Stimulated activated CD8-positive, alpha-beta memory T cell treated with anti-CD3 and anti-CD28 coated beads, Interleukin-15, amount 100 ng/mL, for 4 hours (primary cell): ENCODE data around the gene SH3GL1.

ENCODE experiments used
- DNase-seq, 2 donors: peaks; one replicate each; pipeline ENCODE4 v3.0.0-alpha.2; 2020; ENCODE audit warnings: low read depth in 2 of 2

The SH3GL1 gene

GRCh38 chr19:4343370-4344307 is 56.7 kb downstream of the SH3GL1 start, which contains the start of gene MPND:
Gene MPND (plus strand): TSS chr19:4343562. CDS start chr19:4343594, 32 bp downstream.
- peak; percentile 84 to 85 for DNase-seq

- DNase-seq = peak; percentile 71 to 86
These were observed 57.6 kb downstream of the SH3GL1 start for GRCh38 chr19:4342615-4343369.

DNA sequence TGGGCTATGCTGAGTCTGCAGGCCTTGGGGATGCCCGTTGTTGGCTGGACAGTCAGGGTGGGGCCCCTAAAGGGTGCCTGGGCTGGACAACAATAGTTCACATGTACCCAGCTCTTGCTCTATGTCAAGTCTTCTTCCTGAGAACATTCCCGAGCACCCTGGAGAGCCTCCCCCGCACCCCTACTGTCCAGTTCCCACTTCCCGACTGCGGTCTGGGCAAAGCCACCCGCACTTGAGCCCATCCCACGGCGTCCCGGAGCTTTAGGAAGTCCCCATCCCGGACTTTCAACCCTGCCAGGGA is 58.1 kb downstream of the SH3GL1 start:
- DNase-seq = no peak

GRCh38 chr19:4338441-4339355 is 61.6 kb downstream of the SH3GL1 start, which contains the start of gene STAP2:
Gene STAP2 (minus strand): TSS chr19:4338827. CDS start chr19:4338753, 74 bp downstream.
- DNase-seq = no peak

DNA sequence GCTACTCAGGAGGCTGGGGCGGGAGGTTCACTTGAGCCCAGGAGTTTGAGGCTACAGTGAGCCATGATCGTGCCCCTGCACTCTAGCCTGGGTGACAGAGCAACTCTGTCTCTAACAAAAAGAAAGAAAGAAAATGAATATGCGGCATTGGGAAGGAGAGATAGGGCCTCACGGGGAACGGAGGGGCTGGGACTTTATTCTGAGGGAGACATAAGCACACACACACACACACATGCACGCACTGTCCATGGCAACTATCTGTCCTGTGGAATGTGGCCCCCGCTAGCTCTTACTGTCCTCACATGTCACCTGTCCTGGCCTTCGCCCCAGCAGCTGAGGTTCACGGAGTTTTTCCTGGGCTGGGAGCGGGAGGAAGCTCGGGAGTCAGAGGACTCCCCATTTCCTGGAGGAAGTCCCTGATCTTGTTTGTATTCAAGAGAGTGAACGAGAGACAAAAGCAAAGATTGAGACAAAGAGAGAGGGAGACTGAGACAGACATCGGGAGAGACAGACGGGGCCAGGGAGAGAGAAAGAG is 62.4 kb downstream of the SH3GL1 start:
- DNase-seq = no peak

GRCh38 chr19:4334929-4335570 is 65.3 kb downstream of the SH3GL1 start:
- DNase-seq = no peak

DNA sequence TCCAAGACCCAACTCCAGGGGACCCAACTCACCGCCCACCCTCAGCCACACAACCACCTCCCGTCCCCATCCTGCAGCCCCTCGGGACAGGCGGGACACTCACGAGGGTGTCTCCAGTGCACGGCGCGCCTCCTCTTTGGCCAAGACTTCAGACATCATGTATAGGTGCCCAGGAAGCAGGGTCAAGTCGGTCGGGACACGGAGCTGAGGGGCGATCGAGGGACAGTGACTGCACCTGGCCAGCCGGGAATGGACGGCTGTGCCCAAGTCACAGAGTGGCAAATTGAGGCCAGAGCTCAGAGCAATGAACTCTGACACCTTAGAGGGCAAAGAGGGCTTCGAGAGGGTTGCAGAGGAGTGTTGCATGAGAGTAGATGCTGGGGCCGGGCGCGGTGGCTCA is 70.5 kb downstream of the SH3GL1 start:
- no peak for DNase-seq

- DNase-seq = peak in 1 of 2 donors; percentile 41
These were observed 71.2 kb downstream of the SH3GL1 start for GRCh38 chr19:4328991-4329681.

- peak; percentile 94 to 97 for DNase-seq
These were observed 71.9 kb downstream of the SH3GL1 start for GRCh38 chr19:4328243-4328990.

- DNase-seq = no peak
These were observed 72.5 kb downstream of the SH3GL1 start for GRCh38 chr19:4327877-4328242.

DNA sequence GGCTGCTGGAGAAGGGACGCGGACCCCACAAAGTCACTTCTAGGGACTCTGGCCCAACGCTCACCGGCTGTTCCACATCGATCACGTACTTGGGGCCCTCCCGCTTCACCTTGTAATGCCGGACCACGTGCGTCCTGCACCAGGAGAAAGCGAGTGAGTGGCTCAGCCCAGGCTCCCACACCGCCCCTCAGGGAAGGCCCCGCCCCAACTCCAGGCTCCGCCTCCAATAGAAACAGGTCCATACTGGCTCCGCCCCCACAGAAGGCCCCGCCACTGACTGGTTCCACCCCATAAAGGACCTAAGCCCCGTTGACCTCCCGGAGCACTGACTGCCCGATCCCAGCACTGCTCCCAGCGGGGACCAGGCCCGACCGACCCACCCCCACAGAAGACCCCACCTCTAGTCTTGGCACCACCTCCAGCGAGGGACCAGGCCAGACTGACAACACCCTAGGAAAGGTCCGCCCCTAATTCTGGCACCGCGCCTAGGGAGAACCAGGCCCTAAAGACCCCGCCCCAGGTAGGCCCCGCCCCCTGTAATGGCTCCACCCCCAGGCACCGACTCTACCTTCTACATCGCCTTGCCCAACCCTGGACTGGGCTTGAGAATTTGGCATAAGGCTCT is 73.0 kb downstream of the SH3GL1 start:
- peak; percentile 41 to 57 for DNase-seq

GRCh38 chr19:4326837-4327251 is 73.5 kb downstream of the SH3GL1 start:
- DNase-seq = no peak

GRCh38 chr19:4326215-4326836 is 74.0 kb downstream of the SH3GL1 start:
- no peak for DNase-seq

DNA sequence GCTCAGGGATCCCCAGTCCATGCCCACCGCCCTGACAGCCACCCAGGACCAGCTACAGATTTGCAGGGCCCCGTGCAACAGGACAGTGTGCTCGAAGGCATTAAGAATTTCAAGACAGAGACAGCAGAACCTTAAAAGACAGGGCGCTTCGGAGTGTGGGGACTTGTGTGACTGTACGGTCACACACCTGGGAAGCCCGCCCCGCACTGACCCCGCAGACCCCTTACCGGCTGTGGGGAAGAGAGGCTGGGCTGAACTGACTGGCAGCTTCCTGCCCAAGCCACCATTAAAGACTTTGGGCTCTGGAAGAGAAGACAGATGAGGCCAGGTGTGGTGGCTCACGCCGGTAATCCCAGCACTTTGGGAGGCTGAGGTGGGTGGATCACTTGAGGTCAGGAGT is 76.1 kb downstream of the SH3GL1 start:
- no peak for DNase-seq

- DNase-seq = no peak
These were observed 76.7 kb downstream of the SH3GL1 start for GRCh38 chr19:4323692-4324091.

DNA sequence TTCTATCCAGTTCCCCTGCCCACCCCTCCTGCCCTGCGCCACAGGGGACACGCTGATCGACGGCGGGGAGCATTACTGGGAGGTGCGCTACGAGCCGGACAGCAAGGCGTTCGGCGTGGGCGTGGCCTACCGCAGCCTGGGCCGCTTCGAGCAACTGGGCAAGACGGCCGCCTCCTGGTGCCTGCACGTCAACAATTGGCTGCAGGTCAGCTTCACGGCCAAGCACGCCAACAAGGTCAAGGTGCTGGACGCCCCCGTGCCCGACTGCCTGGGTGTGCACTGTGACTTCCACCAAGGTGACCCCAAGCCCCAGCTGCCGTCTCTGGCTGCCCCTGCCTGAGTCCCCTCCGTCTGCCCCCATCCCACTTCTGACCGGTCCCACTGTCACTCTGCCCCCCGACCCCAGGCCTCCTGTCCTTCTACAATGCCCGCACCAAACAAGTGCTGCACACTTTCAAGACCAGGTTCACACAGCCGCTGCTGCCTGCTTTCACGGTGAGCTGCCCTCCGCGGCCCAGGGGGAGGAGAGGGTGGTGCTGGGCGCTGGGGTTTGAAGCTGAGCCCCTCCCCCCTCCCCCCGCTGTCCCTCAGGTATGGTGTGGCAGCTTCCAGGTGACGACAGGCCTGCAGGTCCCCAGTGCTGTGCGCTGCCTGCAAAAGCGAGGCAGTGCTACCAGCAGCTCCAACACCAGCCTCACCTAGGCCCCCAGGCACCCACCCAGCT is 77.2 kb downstream of the SH3GL1 start:
- DNase-seq = no peak

- DNase-seq = no peak
These were observed 79.9 kb downstream of the SH3GL1 start for GRCh38 chr19:4320419-4320818.
